Fibroblast of skin of right biceps (primary cell): ENCODE results near the gene USH1C.
A peak's percentile ranks its signal among the peaks of the same experiment; 100 is the strongest.

Experiments used
- DNase-seq: peaks from one replicate; pipeline ENCODE4 v3.0.0-alpha.2; 2013

The USH1C gene

DNA sequence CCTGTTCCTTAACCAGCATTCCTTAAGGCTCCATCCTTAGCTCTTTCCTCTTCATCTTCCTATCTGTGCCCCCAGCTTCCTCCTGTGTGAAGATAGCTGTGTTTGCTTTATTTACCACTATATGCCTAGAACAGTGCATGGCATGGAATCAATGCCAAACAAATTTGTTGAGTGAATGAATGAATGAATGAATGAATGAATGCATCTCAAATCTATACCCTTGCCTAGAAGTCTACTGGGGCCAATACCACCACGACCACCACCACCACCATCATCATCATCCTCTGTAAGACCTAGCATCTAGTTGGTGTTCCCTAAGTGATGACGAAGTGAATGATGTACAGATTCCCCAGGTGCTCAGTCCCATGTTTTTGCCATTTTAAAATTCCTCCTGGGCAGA lies 2.0 kb upstream of the USH1C start:
- DNase-seq, result no peak

DNA sequence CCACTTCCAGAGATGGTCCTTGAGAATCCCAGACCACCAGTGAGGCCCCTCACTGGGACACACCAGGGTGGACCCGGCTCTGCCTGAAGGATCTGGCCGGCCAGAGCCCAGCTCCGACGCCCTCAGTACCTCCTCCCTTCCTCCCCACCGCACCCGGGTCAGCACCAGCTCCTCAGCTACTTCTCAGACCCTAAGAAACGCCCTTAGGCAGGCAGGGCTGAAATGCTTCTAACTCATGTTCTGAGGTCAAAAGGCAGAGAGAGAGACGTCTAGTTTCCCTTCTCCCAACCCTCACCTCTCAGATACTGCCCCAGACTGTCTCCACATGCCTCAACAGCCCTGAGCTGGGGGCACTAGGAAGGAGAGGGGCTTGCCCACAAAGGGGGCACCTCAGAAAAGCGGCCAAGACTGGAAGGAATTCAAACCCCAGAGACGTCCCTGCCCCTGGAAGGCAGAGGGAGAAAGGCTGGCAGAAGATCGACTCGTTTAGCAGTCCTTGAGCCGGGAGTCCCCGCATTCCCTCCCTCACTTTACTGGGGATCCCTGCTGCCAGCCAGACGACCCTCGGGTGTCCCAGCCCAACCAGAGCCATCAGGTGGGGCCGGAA lies 539 bp downstream of the USH1C start:
- no peak for DNase-seq

DNA sequence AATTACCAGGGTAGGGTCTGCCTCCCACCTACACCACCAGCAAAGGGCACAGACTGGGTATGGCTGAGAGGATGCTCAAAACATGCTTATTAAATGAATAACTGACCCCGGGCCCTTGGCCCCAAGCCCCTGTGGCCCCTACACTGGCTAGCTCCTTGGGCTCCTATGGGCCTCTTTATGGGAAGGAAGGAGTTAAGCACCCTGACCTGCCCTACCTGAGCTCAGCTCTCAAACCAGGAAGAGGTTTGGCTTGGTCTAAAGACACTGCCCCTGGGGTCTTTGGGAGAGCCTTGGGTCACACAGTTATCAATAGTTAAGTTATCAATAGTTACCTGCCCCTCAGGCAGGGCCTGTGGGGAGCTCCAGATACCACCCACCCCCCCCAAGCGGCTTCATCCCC lies 1.2 kb downstream of the USH1C start:
- no peak for DNase-seq

DNA sequence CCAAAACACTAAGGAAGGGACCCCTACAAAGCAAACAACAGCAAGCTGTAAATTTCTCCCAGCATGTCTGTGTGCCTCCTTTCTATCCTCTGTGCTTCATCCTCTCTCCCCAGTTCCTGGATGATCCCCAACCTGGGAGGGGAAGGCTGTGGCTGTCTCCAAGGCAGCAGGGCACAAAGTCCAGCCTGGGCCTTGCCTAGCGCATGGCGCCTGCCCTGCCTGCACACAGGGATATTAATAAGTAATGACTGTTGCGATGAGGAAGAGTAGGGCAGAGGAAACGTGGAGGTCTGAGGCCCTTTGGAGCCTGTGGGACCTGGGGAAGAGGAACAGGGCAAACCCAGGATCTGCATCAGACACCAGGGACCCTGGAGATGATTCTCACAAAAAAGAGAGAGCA lies 2.0 kb downstream of the USH1C start:
- no peak for DNase-seq

DNA sequence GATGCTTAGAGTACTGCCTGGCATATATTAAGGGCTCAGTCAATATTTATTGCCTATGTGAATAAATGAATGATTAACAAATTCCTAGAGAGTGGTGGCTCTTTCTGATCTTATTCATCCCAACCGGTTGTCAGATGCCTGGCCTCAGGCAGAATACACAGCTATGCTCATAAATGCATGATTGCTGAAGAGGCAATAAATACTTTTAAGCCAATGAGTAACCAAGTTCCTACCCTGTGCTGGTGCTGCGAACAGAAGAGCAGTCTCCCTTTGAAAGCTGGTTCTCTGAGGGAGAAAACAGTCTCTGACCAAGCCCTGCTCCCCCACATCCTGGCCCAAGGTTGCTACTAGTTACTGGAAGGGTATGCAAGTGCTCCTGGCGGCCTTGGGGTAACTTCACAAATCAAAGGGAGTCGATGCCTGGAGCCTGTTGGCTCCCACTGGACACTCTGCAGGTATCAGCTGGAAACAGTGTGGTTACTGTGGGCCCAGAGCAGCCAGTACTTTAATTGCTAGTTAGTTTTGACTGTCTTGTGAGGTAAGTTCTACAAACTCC lies 2.8 kb downstream of the USH1C start:
- no peak for DNase-seq

DNA sequence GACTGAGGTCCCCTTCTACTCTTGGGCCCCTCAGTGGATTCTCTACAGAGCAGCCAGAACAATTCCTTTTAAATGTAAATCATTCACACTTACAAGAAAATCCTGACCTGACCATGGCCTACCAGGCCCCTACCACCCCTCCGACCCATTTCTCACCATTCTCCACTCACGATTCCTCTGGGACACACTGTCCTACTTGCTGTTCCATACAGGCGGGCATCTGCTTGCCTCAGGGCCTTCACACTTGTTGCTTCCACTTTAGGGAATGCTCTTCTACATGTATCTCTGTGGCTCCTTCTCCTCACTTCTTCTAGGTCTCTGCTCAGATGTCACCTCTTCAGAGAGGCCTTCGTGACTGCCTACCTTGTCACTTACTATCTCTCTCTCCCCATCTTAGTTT lies 3.4 kb downstream of the USH1C start:
- DNase-seq, result no peak

DNA sequence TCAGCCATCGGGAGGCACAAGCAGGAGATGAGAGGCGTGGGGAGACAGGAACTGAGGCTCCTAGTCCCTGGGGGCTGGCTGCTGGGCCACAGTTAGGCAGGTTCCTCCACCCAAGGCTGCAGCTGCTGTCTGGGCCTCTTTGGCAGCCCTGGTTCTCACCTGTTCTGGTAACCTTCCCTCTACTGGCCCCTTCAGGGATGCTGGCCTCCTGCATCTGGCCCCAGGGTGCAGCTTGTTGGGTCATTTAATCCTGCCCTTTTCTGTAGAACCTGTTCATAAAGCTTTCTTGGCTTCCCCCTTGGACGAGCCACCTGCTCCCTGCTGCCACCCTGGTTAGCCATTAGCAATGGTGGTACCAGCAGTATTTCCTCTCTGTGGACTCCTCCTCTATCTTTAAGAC lies 5.5 kb downstream of the USH1C start:
- no peak for DNase-seq

DNA sequence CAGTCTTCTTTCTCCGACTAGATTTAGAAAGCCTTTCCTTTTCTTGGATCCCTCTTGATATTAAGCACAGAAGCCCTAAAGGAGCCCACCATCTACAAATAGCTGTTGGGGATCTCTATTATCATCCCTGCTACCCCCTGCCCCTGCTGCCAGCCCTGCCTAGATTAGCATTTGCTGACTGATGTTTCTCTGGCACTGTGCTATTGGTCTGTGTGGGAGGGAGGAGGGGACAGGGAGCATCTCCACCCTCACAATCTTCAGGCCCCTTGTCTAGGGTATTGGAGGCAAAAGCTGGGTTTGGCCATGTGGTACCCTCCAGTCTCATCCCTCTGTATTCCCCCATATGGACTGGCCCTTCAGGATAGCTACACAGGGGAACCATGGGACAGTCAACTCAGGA lies 6.2 kb downstream of the USH1C start:
- no peak for DNase-seq

DNA sequence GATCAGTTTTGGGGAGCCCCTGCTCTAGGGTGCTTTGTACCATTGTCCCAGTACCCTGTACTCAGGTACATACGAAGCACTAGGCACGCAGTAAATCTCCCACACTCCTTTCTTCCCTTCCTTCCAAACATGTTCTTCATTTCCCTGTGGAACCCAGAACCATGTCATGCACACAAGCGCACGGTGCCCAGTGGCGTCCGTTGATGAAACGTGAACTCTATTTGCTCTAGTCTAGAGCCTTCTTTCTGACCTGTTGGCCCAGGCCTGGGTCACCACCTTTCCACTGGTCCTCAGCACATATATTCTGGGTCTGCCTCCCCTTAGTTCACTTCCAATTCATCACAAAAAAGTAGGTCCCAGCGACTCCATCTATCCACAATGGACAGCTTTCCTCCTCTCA lies 7.0 kb downstream of the USH1C start:
- DNase-seq, result no peak

DNA sequence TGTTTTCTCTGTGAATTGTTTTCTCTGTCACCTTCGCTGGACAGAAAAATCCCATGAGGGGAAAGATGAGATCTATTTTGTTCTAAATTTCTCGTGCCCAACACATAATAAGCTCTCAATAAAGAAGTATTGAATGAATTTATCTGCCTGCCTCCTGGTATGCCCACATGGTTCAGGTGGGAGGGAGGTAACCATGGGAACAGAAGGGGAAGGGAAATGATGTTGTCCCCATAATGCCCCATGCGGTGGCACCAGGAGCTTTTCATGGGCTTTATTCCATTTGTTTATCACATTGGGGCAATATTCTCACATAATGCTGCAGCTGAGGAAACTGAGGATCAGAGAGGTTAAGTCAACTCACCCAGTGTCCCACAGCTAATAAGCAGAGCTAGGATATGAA lies 8.7 kb downstream of the USH1C start:
- DNase-seq, result no peak

DNA sequence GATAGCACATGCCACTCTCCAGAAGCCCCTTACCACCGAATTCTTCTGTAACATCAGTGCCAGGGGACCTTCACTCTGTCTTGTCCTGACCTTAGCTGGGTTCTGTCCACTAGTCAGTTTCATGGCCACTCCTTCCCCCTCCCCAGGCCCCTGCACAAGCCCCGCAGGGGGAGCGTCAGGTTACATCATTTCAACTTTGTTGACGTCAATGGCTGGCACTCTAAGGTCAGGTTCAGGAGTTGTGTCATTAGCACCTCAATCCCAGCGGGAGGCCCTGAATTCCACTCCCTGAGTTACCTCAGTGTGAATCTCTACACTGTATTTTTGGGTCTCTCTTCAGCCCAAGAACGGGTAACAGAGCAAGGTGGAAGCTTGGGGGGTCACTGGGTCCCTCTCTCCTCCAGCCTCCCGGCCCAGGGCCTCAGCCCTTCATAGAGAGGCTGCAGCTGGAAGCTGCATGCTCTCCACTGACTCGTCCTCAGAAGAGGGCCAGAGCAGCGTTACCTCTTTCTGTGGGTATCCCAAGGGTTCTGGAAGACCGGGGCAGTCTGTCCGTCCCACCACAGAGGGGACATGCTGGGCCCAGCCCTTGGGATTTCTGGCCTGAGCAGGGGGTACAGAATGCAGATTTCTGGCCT lies 10.3 kb downstream of the USH1C start:
- no peak for DNase-seq

DNA sequence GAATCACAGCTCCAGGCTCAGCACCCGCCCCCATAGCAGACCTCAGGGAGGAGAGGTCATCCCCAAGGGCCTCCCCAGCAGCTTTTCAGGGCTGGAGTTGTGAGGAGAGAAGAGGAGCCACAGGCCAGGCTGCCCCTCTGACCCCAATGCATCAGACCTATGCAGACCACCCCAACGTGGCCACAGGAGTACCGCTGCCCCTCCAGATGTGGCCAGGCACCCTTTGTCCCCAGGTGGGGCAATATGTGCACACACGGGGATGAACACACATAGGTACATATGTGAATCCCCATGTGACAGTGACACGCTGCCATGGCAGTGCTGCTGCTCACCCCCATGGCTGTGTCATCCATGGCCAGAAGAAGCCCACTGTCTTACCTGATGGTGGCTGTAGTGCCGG lies 10.9 kb downstream of the USH1C start:
- no peak for DNase-seq

DNA sequence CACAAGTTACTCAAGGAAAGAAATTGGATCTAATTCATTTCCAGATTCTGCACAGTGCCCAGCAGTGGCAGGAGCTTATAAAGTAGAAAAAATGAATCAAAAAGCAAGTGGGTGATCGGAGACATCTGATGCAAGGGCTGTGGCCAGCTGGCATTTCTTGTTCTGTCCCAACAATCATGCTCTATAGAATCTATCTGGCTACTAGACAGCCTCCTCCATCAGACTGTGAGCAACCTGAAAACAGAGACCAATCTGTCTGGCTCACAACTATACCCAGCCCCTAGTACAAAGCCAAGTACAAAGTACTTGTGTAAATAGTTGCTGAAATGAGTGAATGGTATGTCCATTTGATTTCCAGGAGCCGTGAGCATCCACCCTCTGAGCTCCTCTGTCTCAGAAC lies 11.4 kb downstream of the USH1C start:
- DNase-seq, result no peak

DNA sequence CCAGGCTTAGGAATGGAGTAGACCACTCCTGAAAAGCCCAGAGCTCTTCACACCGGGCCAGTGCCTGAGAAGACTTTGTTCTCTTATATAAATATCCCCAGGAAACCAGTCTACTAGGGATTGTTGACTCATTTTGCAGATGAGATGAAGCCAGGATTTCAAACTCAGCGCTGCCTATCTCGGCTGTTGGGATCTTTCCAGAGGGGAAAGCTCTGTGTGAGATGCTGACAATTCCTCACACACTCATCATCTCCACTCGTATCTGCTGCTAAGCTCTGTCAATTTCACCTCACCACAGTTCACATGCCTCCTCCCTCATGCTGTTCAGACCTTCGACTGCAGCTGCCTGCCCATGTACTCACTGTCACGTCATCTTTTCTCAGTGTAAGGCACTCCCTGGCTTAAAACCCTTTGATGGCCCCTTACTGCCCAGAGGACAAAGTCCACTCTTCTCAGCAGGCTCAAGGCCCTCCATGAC lies 12.5 kb downstream of the USH1C start:
- peak; percentile 40 for DNase-seq

DNA sequence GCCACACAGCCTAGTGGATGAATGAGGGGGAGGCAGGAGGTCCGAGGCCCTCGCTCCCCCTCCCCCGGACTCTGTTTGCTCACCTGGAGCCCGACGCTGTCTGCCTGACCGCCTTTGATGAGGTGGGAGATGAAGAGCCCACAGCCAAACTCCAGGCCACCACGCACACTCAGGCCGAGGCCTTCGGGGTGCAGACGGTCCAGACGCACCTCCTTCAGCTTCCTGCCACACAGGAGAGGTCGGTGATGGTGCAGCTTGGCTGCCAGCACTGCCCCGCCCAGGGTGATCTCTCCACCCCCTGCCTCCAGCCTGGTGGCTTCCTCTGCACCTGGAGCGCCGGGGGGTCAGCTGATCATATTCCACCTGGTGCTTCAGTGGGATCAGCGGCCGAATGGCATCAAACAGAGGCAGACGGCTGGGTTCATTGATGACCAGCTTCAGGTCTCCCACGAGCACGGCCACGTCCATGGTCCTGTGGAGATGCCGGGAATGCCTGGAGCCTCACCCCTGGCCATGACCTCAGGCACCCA lies 13.1 kb downstream of the USH1C start:
- DNase-seq, result no peak

DNA sequence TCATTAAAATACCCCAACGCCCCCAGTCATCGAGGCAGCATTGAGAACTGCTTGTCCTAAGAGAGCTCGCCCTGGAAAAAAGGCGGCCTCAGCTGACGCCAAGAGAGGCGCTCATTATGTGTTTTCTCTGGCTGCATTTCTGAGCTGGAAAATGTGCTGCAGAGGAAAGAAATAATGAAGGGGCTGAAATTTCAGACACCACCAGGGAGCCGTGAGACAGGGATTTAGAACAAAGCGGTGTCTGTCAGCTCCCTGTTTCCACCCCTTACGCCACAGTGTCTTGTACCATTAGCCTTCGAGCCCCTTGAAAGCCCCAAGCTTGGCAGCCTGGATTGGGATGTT lies 14.4 kb downstream of the USH1C start:
- DNase-seq, result no peak

DNA sequence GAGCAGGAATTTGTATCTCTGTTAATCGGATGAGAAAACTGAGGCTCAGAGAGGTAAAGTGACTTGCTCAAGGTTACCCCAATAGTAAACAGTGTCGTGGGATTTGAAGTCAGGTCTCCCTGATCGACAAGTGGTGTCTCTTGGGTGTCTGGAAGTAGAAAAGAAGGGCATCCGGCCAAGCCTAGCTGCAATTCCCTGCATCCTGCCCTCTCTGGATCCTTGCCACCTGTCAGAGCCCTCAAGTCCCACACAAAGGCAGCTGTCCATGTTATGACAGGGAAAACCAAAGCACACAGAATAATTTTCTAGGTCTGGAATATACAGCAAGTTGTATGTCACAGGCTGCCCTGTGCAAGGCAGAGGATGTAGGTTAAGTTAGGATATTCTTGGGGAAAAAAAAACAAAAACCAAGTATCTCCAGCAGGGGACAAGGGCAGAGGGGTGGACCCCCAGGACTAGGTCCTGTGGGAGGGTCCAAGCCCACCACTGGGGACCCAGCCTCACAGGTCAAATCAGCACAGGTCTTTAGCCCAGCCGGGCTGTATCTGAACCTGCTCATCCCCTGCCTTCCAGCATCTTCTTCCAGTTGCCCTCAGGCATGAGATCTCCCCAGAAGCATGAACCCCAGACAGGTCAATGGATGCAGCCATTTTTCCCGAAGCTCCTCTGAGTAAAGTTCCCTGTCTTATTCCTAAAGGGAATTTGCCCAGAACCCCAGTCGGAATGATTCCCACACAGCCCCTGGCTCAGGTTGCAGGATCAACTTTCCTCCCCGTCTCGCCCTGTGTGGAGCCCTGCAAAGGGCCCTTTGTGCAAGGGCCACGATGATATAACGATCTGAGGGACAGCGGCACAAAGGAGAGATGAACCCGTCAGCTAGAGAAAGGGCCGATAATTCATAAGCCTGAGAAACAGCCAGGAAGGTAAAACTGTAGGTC lies 15.0 kb downstream of the USH1C start:
- no peak for DNase-seq

DNA sequence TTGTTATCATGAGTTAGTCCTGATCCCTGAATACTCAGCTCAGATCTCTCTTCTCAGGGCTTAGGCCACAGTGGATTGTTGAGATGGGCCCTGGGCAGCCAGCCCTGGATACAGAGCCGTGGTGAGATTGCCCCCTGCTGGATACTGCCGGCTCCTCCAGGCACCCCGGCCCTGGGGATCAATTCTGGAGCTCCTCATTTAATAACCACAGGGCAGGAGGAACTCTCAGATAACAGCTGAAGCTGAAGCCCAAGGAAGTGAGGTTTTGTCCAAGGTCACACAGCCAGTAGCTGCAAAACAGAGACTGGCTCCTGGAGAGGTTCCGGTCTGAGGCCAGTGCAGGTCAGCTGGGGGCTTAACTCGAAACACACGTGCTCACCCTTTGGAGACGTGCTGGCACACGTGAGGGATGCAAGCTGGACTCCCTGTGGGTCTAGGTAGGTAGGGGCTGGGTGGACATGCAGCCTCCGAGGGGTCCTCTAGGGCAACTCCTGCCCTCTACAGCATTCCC lies 16.0 kb downstream of the USH1C start:
- DNase-seq, result peak; percentile 9

DNA sequence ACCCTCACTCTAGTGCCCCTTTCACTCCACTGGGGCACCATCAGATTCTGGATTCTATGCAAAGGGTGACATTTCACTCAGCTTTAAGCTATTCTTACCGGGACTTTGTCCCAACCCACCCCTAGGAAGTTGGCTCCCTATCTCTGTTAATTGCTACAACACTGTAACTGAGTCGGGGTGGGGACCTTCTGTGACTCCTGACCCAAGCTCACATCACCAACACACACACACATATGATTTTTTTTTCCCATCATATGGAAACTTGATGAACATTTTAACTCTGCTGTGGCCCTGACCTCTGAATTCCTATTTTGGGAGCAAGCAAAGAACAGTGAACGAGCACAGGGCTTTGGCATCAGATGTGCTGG lies 16.6 kb downstream of the USH1C start:
- no peak for DNase-seq

DNA sequence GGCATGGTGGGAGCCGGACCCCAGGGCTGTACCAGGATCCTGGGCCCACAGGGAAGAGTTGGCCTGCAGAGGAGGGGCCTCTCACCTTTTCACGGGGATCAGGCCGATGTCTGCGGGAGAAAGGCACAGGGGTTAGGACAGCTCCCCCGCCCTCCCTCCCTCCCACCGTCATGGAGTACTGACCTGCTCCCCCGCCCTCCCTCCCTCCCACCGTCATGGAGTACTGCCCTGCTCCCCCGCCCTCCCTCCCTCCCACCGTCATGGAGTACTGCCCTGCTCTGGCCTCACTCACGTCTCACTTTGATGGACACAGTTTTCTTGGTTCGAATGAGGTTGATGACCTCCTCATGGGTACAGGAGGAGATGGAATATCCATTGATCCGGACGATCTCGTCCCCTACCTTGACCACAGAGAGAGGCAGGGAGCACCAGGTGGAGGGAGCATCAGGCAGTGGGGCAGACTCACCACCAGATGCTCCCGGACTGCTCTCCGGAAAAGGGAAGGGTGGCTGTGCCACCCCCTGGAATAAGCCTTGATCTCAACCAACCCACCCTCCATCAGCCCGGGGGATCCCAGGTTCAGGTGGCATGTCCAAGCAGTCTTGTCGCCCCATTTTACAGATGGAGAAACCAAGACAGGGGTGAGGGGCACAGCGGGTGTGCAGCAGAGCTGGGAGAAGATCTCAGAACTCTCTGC lies 17.1 kb downstream of the USH1C start:
- no peak for DNase-seq

DNA sequence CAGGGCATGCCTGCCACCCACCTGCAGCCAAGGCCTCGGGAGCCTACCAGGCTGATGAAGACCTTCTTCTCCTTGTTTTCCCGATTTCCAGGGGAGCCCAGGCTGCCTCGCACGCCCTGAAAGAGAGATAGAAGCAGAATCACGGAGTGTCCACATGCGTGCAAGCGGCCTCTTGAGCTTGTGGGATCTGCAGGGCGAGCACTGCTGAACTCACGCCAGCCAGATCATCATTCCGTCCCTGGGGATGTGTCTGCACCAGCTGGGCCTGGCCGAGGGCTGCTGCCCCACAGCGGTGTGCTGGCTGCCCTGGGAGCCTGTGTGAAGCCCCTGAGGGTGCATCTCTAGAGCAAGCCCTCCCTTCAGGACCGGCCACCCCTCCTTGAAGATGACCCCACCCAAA lies 17.9 kb downstream of the USH1C start:
- no peak for DNase-seq

DNA sequence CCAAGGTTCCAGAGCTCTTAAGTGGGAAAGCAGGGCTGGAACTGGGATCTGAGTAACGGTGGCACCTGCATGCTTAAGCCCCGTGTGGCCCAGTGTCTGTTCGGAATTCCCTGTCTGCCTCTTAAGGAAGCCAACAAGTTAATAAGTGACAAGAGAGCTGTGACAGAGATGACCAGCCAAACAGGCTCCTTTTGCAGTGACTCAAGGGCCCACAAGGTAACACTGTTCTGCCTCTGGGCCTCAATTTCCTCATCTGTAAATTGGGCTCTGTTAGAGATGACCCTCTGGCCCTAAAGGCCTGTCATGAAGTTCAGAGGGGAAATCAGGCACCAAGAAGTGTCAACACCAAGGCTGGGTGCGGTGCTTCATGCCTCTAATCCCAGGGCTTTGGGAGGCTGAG lies 18.6 kb downstream of the USH1C start:
- no peak for DNase-seq

DNA sequence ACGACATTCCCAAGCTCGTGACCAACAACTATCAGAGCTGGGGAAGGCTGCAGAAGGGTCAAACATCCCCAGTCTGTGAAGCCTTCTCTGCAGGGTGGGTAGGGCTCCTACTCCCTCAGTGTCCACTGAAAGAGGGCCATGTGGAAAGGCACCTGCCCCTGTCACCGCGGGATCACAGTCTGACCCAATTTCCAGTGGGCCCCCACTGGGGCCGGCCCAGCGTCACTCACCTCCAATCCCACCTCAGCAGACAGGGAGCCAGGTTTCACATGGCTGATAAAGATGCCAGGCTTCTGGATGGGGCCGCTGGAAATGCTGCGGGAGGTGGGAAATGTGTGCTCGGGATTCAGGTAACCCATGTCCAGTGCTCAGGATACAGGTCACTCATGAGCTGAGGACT lies 20.0 kb downstream of the USH1C start:
- no peak for DNase-seq
